ENCODE results near the gene BHMT2.

The BHMT2 gene

DNA sequence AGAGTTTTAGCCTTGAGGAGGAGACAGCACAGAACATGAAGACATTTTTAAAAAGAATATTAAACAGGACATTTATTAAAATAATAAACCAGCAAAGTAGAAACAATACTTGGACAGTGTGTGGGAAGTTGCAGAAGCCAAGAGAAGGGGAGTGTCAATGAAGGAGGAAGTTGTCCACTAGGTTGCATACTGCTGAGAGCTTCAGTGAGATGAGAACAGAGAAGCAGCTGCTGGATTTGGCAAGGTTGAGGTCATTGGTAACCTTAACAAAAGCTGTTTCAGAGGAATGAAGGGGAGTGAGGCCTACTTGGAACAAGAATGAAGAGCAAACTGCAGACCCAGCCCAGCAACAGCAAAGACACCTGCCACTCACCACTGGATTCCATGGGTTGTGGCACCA lies 53.4 kb downstream of the BHMT2 start:
- no peak for DNase-seq (ENCODE audit: low read depth)

DNA sequence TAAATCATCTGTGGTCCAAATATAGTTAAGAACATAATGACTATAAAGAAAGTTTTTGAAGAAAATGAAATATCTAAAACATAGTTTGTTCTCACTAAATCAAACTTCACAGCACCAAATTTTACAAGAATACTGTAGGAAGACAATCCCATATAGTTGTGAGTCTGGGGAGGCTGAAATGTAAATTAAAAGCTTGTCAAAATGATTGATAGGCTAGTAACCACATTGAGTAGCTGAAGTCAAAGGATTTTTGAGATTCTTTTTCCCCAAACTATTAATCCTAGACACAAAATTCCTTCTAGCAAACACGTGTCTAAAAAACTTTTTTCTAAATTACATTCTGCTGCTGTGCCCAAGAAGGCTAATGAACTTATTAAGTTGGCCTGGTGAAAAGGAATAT lies 55.0 kb downstream of the BHMT2 start:
- DNase-seq (ENCODE audit: low read depth): no peak

DNA sequence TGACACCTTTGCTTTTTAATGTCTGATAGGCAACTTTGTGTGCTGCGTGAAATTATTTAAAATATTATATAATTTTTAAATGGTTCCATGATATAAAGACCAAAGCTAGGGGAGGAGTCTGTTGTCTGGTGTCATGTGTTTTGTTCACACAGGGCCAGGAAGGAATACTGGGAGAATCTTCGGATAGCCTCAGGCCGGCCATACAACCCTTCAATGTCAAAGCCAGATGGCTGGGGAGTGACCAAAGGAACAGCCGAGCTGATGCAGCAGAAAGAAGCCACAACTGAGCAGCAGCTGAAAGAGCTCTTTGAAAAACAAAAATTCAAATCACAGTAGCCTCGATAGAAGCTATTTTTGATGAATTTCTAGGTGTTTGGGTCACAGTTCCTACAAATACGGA lies 61.2 kb downstream of the BHMT2 start:
- DNase-seq (ENCODE audit: low read depth): no peak

DNA sequence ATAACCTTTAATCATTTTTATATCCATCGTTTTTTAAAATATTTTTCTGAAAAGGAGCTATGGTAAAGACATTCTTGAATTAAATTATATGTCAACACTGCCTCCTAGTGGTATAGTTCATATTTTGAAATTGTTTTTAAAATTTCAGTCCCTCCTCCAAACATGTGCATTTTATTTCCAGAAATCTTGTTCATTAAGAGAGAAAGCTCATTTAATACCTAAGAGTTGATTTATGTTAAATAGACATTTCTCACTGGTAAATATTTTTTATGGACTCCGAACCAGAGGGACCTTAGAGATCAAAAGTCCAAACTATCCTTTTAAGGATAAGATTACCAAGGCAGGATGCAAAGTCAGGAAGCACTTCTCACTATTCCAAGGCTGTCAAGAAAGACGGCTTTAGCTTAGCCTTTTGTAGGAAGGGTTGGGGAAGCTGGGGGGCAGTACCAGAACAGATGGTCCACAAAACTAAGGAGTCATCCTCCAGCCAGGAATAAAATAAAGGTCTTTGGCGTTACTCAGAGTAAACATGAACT lies 63.6 kb downstream of the BHMT2 start:
- DNase-seq (ENCODE audit: low read depth): peak; percentile 10

DNA sequence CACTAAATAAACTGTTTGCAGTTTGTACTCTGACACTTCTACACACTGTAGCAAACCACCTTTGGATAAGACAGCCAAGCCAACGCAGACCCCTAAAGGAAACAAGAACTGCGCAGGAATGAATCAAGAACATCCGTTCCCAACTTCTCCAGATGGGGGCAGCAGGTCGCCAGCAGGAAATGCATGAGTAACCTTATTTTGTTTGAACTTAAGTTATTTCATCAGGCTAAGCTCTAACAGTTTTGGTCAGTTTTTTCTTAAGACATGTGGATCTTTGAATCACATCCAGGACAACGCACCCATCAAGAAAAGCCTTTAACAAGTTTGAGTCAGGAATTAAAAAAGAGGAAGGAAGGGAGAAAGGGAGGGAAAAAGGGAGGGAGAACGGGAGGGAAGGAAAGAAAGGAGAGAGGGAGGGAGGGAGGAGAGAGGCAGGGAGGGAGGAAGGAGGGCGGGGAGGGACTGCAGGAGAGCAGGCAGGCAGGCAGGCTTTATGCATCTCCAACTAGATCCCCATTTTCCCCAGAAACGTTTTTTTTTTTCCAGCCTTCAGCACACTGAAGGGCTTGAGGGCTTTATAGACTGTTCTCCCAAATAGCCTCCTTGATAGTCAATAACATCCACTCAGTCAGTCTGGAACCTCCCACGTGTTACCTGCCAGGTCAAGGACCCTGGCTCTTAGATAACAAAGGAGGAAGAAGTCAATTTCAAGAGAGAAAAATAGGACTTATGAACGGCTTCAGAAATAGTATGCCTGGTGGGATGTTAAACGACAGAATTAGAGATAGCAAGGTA lies 64.3 kb downstream of the BHMT2 start:
- DNase-seq (ENCODE audit: low read depth): peak; percentile 66

DNA sequence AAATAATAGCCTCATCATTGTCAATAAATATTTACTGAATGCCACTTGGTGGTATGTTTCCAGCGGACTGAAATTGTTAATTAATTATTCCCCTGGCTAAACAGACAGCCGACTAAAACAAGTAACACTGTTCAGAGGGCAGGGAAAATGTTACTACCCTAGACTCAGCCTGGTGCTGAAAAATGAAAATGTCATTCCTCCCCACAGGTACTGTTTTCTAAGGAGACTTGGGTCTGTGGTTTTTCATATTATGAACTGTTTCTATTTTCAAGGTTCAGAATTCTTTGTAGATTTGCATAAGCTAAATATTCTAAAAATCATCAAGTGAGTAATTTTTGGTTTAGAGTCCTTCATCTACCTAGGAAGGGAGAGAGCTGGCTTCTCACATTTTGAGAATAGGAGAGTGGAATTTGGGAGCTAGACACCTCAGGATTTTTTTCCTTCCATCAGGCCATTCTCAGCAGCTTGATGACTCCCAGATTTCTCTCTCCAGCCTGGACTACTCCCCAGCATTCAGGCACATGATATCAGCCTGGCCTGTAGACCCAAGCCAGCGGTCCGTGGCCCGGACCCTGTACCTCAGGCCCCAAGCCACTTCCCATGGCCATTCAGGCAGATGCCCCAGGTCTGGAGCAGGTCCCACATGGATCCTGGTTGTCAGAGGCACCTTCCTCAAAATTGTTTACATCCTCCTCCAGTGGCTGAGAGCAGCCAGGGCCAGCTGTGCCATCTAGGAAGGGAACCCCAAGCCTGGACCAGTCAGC lies 66.4 kb downstream of the BHMT2 start:
- DNase-seq (ENCODE audit: low read depth): no peak

DNA sequence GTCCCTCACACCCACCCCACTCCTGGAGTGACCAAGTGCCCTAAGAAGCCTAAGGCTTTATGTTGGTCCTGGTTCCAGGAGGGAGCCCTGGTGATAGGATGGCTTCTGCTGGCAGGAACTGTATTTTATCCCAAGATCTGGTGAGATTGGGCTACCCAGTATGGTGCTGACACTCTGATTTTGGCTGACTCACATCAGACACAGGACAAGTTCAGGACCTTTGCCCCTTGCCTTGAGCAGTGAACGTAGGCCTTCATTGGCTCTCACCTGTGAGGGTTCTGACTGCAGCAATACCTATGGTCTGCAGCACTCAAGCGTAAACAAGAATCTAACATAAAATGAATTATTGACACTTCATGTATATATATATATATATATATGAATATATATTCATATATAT lies 67.1 kb downstream of the BHMT2 start:
- DNase-seq (ENCODE audit: low read depth): no peak

All from GM04504 (cell line).